Activated CD4-positive, alpha-beta T cell treated with anti-CD3 and anti-CD28 coated beads, Interleukin-2, amount 50 U/mL, for 16 hours (primary cell): ENCODE data around the gene EFHC1.
"Not testable (repeated sequence)": the region's sequence is repeated elsewhere in the genome, so short reads cannot be mapped to it uniquely, and the experiment has no call there.

ENCODE experiments used
- DNase-seq: peaks from one replicate; pipeline ENCODE4 v3.0.0-alpha.2; 2020

EFHC1 gene

GRCh38 chr6:52461194-52461593, 41.1 kb downstream of the EFHC1 start:
- not testable (repeated sequence) for DNase-seq

GRCh38 chr6:52474173-52474572, 54.0 kb downstream of the EFHC1 start:
- no peak for DNase-seq

DNA sequence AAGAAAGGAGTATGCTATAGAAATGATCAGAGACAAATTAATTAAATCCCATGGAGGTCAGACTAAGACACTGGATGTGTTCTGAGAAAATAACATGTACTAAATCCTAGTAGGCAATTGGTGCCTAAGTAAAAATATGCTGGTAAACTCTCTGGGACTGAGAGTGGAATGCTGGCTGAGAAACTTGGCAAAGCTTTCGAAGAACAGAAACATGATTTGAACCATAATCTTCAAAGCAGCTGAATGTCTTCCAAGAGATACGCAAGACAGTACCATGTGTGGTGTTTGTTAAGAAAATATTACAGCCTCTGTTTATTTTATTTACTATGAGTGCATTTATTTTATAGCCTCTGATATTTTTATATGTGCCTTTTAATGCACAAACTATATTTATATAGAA, 55.2 kb downstream of the EFHC1 start:
- DNase-seq = no peak

DNA sequence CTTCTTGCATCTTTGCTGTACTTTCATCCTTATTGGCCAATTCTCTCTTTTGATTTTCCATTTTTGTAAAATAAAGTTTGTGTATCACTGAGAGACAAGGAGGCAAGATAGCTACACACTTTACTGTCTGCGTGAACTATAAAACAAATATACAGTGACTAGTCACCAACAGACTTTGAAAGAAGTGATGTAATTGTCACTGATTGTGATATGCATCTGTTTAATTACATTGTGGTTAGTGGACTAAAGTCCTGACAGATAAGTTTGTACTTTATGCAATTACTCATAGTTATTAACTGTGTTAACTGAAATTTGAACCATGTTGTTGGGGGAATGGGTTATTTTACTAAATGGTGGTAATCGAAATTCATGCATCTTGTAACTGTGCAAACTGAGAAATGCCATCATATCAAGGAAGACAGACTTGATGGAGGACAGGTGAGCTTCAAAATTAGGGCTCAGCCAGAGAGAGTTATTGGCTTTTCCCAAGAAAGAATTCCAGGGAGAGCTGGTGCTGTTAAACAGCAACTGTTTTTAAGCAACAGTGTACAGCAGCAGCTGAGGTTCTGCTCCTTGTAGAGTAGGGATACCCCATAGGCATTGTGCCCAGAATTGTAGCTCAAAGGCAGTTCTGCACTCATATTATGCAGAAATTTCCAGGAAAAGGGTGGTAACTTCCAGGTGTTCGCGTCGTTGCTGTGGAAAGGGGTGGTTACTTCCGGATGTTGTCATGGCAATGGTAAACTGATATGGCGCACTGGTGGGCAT, 62.9 kb downstream of the EFHC1 start:
- no peak for DNase-seq

- DNase-seq = no peak
Observed at GRCh38 chr6:52483671-52484003, 63.5 kb downstream of the EFHC1 start.

DNA sequence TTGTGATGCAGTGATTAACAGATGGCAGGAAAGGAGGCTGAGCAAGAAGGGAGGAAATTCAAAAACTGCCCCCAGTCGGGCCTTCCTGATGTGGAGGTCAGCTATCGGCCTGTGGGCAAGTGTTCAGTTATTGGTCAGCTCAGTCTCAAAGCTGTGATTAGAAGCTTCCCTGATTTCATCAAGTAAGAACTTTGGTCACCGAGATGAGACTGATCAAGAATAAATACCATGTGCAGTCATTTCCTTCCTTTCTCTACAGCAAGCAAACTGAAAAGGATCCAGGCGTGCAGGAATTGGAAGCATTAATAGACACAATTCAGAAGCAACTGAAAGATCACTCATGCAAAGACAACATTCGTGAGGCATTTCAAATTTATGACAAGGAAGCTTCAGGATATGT, 69.7 kb downstream of the EFHC1 start:
- no peak for DNase-seq

DNA sequence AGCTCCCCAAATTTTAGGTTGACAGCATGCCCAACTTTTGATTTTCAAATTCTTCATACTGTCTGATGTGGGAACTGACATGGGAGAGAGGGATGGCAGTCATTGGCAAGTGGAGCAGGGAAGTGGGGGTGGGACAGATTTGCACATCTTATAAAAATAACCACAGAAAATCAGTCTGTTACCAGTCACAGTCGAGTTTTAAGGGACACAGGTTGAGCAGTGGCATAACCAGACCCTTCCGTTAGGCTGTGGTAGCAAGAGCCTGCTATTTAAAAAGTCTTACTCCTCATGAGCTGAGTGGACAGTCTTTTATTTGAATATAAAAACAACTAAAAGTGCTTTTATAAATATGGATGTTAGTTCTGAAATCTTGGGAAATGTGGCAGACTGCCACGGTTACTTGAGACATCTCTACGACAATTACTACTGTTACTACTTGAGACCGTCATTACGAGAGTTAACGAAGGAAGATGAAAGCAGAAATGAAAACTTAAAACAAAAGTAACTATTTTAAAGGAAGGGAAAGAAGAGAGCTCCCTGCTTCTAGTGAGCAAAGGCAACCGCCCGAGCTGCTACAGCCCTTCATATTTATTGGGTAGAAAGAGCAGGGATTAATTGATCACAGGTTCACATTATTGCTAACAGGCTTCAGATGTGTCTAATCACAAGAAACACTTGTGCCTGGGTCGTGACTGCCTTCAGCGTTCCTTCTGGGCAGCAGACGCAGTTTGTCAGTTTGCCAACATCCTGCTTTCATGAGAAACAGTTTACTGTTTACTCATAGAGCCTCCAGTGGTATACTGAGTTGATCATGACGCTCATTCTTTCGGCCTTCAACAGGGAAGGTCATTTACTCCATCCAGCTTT, 71.3 kb downstream of the EFHC1 start:
- peak; percentile 12 for DNase-seq

DNA sequence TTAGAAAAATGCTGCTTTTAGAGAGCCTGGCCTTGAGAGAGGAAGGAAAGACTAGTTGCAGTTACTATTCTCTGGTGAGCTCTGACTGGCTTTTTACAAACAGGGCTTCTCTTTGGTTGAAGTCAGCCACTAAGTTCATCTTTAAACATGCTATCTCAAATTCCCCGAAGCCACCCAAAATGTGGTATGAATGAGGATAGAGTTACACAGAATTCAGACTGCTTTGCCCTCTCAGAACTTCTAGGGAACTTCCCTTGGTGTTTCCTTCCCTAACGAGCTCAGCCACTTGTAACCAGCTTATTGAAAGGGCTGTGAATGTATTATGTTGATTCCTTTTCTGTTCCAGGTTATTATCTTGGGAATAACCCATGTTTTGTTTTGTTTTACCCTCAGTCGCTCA, 73.5 kb downstream of the EFHC1 start:
- DNase-seq = peak; percentile 37

DNA sequence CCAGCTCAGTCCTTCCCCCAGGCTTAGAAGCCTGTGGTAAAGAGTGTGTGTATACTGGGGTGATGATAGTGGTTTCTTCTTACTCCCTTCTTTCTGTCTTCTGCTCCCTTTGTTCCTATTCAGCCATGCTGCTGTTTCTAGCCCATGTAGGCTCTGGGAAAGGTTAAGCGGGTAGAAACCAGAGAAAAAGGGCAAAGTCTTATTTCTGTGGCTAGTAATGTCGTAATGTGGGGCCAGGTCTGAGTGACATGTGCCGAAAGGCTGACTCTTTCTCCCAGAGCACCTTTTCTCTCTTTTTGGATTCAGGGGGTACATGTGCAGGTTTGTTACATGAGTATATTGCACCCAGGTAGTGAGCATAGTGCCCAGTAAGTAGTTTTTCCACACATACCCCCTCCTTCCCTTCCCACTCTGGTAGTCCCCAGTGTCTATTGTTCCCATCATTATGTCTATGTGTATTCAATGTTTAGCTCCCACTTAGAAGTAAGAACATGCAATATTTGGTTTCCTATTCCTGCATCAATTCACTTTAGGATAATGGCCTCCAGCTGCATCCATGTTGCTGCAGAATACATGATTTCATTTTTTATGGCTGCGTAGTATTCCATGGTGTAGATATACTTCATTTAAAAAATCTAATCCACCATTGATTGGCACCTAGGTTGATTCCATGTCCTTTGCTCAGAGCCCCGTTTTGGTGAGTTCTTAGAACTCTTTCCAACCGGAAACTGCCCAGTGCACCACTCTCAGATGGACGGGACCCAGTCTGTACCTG, 74.3 kb downstream of the EFHC1 start:
- DNase-seq = no peak

- DNase-seq = no peak
Observed at GRCh38 chr6:52495922-52496321, 75.8 kb downstream of the EFHC1 start.

- DNase-seq = no peak
Observed at GRCh38 chr6:52496631-52497030, 76.5 kb downstream of the EFHC1 start.

GRCh38 chr6:52497652-52498408, 77.7 kb downstream of the EFHC1 start:
- DNase-seq = no peak

GRCh38 chr6:52498538-52499017, 78.4 kb downstream of the EFHC1 start:
- DNase-seq = no peak

DNA sequence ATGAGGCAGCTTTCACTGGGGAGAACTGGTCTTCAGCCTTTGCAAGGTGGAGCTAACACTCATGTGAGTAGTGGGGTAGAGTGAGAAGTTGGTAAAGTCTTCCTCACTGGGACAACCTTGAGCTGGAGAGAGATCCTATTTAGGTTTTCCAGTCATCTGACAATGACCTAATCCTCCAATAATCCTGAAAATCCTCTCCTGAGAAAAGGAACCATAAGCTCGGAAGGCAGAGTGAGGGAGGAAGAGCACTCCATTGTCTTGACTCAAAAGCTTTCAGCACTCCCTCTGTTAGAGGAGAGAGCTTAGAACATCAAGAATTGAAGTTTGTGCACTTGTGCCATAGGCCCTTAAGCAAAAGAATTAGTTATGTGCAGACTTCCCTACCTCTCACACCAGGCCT, 78.9 kb downstream of the EFHC1 start:
- no peak for DNase-seq

DNA sequence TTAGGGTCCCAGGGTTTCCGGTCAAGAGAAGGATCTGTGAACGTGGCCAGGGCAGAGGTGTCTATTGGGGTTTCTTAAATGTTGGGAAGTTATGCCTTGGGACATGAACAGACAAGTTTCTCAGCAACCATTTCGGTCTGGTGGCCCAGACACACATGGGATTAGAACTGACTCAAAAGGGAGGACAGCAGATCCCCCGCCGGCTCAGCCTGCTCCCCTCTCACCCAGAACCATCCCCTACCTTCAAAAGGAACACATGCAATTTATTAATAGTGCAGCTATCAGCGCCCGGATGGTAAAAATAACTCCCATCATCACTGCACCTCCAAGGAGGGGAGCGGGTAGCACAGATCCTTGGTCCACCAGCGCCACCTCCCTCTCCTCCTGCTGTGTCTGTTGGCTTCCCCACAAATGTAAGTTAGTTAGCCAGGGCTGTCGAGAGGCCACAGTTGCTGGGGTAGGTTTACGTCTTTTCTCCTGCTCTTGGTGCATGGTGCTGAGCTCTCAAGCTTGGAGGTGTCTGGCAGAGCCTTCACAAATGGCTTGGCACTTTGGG, 79.6 kb downstream of the EFHC1 start:
- no peak for DNase-seq

- DNase-seq = no peak
Observed at GRCh38 chr6:52500238-52501129, 80.3 kb downstream of the EFHC1 start.

DNA sequence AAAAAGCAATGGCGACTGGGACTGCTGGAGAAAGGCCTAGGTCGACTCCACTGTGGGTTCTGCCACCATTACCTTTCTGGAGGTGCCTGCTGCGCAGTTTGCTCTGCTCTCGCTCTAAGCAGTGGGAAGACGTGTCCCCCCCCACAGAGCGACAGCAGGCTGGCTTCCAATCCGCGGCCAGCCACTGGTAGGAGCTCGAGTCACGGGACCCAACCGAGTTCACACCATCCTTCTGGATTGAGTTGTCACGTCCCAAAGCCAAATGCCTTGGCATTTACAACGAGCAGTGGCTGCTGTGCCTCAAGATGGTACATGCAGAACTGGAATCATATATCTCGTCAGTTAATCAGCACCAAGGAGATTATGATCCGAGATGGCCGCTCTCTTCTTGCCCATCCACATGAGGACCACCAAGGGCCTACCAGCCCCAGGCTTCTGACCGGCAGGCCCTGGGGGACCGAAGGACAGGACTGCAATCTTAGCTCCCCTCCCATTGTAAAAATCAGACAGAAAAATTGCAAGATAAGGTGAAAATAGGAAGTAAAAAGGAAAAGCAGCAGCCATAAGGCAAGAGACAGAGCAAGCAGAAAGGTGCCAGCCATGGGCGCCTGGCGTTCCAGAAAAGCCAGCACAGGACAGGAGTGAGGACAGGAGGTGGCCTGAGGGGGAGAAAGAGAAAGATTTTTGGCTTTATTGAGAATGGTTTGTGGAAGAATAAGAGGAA, 82.3 kb downstream of the EFHC1 start:
- DNase-seq = no peak

GRCh38 chr6:52503323-52503747, 83.2 kb downstream of the EFHC1 start:
- no peak for DNase-seq

GRCh38 chr6:52503851-52504781, 84.0 kb downstream of the EFHC1 start:
- no peak for DNase-seq
